HUES6 (cell line): ENCODE measurements around the gene SLC22A23.

Experiments
- H3K27ac ChIP-seq: 2 replicates; pipeline ENCODE4 v1.7.0; 2013; ENCODE audit warnings: low read depth, mild to moderate bottlenecking, low read length, inconsistent platforms
- H3K27me3 ChIP-seq: 2 replicates; pipeline ENCODE4 v1.6.1; 2013; ENCODE audit warnings: low read length; ENCODE audit not compliant: control insufficient read depth, insufficient read depth
- H3K36me3 ChIP-seq: 2 replicates; pipeline ENCODE4 v1.6.1; 2013; ENCODE audit warnings: low read length; ENCODE audit not compliant: control insufficient read depth, insufficient read depth
- H3K4me1 ChIP-seq: 2 replicates; pipeline ENCODE4 v1.6.1; 2013; ENCODE audit warnings: low read length; ENCODE audit not compliant: control insufficient read depth, insufficient read depth
- H3K4me3 ChIP-seq: 2 replicates; pipeline ENCODE4 v1.5.1; 2013; ENCODE audit warnings: low read depth, low read length
- H3K9ac ChIP-seq: one replicate; pipeline ENCODE4 v1.6.1; 2013; ENCODE audit warnings: mild to moderate bottlenecking, low read length
- H3K9me3 ChIP-seq: 2 replicates; pipeline ENCODE4 v1.6.1; 2013; ENCODE audit warnings: low read depth, low read length; ENCODE audit not compliant: control insufficient read depth, insufficient read depth

The SLC22A23 gene

DNA sequence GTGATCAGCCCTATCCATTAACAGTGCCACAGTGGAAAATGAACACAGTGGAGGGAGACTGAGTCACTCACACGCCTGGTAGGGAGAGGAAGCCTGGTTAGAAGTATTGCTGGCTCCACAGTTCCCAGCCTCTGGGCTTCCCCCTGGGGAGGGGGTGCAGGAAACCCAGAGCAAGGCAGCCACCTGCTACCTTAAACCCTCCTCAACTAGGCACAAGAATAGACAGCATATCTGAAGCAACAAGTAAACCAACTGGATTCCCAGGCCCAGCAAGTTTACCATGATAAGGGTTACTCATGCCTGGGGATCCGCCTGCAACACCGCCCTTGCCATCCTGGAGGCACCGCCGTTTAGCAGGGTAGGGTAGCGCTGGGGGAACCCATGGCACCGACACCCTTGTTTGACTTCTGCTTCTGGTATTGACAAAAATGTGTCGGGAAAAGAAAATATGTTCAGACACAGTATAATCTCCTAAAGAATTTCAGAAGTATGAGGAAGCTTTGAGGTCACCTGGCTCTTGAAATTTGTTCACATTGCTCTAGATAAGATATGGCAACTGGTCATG lies 38.3 kb downstream of the SLC22A23 start:
- no peak overlapping the region for H3K4me3 ChIP-seq
- H3K4me1 ChIP-seq = peaks cover 83% of the 10 kb centered on the region
- H3K9me3 ChIP-seq = no peaks in the 10 kb centered on the region
- no peak overlapping the region for H3K9ac ChIP-seq
- H3K36me3 ChIP-seq = no peaks in the 10 kb centered on the region
- no peaks in the 10 kb centered on the region for H3K27me3 ChIP-seq
- no peak overlapping the region for H3K27ac ChIP-seq

DNA sequence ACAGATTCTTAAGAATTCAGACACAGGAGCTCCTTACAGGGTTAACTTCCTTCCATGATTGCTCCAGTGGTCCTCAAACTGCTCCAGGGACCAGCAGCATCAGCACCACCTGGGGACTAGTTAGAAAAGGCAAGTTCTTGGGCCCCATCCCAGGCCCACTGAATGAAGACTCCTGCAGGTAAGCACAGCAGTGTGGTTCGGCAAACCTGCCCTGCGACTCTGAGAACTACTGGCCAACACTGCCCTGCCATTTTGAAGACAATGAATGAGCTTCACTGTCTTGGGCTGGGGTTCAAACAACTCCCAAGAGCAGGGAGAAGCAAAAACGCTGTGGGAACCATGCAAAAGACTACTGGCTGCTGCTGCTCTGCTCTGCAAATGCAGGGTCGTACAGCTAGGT lies 39.4 kb downstream of the SLC22A23 start:
- peaks cover 72% of the 10 kb centered on the region for H3K4me1 ChIP-seq
- H3K27ac ChIP-seq = no peak overlapping the region
- H3K9ac ChIP-seq = no peak overlapping the region
- H3K27me3 ChIP-seq = no peaks in the 10 kb centered on the region
- H3K9me3 ChIP-seq = peaks cover 5% of the 10 kb centered on the region; the same call in 1 of the 2 replicates
- no peak overlapping the region for H3K4me3 ChIP-seq
- H3K36me3 ChIP-seq = peaks cover 6% of the 10 kb centered on the region

DNA sequence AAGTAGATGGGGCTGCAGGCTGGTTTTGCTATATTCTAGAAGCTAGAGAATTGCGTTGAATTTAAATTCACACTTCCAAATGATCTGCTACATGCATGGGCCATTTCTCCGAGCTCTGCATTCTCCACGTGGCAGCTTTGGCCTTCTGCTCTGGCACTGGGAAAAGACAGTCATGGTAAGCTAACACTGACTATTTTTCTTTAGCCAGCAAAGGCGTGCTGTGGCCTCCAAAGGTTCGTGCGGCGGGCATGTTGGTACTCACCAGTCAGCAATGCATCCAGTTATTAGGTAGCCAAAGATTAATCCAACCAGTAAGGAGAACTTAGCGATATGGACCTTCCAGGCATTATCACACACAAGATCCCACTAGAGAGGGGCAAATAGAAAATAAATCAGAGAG lies 41.4 kb downstream of the SLC22A23 start:
- Histone ChIP-seq H3K36me3 (peaks cover 13% of the 10 kb centered on the region), H3K27ac (no peak overlapping the region), H3K4me1 (peaks cover 56% of the 10 kb centered on the region), H3K4me3 (no peak overlapping the region), H3K9me3 (peaks cover 8% of the 10 kb centered on the region; the same call in 1 of the 2 replicates), H3K9ac (no peak overlapping the region), H3K27me3 (no peaks in the 10 kb centered on the region)

DNA sequence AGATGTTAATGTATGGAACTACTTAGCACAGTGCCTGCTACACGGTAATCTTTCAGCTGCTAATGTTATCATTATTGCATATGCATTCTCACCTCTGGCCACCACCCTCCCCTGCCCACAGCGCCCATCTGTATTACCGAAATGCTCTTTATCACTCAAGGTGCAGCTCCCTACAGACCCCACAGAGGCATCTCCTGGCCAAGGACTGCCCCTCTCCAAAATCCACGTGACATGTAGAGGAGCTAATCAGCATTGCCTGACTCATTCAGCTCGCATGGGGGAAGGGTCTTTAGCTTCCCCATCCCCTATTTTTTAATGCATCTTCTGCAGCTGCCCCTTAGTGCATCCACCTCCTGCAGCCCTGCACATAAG lies 41.8 kb downstream of the SLC22A23 start:
- Histone ChIP-seq H3K9ac (no peak overlapping the region), H3K27me3 (no peaks in the 10 kb centered on the region), H3K4me1 (peaks cover 58% of the 10 kb centered on the region), H3K27ac (no peak overlapping the region), H3K9me3 (peaks cover 8% of the 10 kb centered on the region; the same call in 1 of the 2 replicates), H3K36me3 (peaks cover 13% of the 10 kb centered on the region), H3K4me3 (no peak overlapping the region)

DNA sequence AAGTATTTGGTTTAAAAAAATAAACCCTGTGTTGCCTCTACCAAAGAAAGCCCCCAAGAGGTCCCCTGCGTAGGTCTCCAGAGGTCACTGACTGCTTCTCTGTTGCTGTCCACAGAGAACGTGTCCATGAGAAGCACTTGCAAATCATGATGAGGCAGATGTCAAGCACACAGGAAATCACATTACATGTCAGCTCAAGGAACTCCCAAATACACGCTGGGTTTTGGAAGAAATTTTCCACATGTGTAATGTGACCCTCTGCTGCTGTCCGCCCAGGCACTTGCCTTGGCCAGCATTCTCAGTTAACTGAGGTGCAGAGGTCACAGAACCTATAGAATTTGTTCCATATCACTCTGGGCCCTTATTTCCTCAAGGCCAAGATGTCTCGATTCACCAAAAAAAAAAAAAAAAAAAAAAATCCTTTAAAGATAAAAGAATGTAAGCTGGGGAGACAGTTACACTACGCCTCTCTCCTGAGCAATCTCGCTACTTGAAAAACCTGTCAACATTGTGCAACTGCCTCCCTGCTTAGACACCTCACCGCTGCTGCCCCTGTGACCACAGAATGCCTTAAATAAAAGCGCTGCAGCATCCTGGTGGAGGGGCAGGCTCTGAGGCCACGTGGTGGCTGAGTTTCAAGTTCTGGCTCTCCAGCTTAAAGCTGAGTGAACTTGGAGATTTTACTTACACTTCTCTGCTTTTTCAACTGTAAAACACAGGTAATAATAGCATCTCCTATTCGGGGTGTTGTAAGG lies 42.3 kb downstream of the SLC22A23 start:
- Histone ChIP-seq H3K9ac (no peak overlapping the region), H3K4me3 (no peak overlapping the region), H3K27me3 (no peaks in the 10 kb centered on the region), H3K27ac (no peak overlapping the region), H3K36me3 (peaks cover 13% of the 10 kb centered on the region), H3K4me1 (peaks cover 58% of the 10 kb centered on the region), H3K9me3 (peaks cover 8% of the 10 kb centered on the region; the same call in 1 of the 2 replicates)

DNA sequence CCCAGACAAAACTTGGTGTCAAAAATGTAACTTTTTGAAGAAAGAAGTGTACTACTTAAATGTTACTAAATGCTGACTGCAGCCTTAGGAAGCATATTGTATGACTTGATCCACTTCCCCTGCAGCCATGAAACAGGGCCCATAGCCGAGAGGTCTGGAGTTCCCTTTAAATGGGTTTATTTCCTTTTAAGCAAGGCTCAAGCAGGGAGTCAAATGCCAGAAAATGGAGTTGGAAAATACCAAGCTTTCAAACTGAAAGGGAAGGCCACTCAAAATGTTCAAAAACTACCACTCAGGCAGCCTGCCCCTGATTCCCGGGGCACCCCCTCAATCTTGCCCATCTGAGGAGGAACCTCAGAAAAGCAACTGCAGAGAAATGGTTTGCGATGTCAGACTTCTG lies 43.3 kb downstream of the SLC22A23 start:
- H3K4me3 ChIP-seq = no peak overlapping the region
- peaks cover 8% of the 10 kb centered on the region; the same call in 1 of the 2 replicates for H3K9me3 ChIP-seq
- no peaks in the 10 kb centered on the region for H3K27me3 ChIP-seq
- no peak overlapping the region for H3K27ac ChIP-seq
- H3K4me1 ChIP-seq = peaks cover 60% of the 10 kb centered on the region
- no peak overlapping the region for H3K9ac ChIP-seq
- H3K36me3 ChIP-seq = peaks cover 13% of the 10 kb centered on the region

DNA sequence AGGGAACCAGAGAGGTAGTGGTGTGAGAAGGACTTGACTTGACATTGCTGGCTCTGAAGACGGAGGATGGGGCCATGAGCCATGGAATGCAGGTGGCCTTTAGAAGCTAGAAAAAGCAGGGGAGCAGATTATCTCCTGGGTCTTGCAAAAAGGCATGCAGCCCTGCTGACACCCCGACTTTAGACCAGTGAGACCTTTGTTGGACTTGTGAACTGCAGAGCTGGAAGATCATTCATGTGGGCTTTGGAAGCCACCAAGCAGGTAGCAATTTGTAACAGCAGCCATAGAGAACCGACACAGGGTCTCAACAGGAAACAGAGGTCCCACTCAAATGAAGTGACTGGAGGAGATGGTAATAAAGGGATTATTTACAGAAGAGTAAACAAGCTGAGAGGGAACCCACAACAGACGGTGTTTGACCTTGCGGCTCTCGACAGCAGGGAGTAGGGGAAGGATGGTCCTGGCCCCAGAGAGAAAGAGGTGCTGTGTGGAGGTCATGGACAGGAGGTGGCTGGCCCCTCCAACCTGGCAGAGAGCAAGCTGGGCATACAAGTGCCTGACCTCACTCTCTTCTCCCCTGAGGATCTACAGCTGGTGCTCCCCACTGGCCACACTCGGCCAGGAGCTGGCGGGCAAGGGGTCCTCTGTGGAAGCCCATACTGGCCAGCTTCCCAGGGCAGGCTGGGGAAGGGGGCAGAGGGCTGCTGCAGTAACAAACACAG lies 43.9 kb downstream of the SLC22A23 start:
- Histone ChIP-seq H3K9me3 (peaks cover 8% of the 10 kb centered on the region; the same call in 1 of the 2 replicates), H3K36me3 (peaks cover 16% of the 10 kb centered on the region), H3K9ac (no peak overlapping the region), H3K4me1 (peaks cover 59% of the 10 kb centered on the region), H3K4me3 (no peak overlapping the region), H3K27ac (no peak overlapping the region), H3K27me3 (no peaks in the 10 kb centered on the region)

DNA sequence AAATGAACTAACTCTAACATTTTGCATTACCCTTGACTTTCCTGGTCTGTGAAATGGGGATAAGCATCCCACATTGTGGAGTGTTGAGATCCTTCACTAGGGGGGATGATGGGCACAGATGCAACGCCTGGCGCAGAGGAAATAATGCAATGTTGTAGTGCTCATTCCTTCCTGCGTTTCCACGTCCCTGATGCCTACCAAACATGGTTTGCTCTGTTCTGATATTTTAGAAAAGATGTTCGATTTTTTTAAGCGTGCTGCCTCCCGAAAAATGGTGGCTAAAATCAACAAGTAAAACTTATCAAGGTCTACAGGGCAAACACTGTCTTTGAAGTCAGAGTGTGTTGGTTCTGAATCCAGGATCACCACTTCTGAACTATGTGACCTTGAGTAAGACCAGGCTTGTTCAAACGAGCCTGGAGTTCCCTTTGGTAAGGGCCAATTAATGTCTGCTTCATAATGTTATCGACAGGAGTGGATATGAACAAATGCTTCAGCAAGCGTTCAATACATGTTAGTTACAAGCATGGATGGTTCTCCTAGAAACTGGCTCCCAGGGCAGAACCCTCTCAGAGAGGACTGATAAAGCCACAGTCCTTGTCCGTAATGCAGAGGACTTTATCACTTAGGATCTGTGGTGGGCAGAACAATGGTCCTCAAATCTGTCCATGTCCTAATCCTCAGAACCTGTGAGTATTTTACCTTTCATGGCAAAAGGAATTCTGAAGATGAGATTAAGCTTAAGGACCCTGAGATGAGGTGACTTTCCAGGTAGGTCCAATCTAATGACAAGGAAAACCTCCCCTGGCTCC lies 44.7 kb downstream of the SLC22A23 start:
- Histone ChIP-seq H3K27ac (no peak overlapping the region), H3K27me3 (no peaks in the 10 kb centered on the region), H3K36me3 (peaks cover 16% of the 10 kb centered on the region), H3K9ac (no peak overlapping the region), H3K9me3 (peaks cover 8% of the 10 kb centered on the region; the same call in 1 of the 2 replicates), H3K4me3 (no peak overlapping the region), H3K4me1 (peaks cover 51% of the 10 kb centered on the region)

DNA sequence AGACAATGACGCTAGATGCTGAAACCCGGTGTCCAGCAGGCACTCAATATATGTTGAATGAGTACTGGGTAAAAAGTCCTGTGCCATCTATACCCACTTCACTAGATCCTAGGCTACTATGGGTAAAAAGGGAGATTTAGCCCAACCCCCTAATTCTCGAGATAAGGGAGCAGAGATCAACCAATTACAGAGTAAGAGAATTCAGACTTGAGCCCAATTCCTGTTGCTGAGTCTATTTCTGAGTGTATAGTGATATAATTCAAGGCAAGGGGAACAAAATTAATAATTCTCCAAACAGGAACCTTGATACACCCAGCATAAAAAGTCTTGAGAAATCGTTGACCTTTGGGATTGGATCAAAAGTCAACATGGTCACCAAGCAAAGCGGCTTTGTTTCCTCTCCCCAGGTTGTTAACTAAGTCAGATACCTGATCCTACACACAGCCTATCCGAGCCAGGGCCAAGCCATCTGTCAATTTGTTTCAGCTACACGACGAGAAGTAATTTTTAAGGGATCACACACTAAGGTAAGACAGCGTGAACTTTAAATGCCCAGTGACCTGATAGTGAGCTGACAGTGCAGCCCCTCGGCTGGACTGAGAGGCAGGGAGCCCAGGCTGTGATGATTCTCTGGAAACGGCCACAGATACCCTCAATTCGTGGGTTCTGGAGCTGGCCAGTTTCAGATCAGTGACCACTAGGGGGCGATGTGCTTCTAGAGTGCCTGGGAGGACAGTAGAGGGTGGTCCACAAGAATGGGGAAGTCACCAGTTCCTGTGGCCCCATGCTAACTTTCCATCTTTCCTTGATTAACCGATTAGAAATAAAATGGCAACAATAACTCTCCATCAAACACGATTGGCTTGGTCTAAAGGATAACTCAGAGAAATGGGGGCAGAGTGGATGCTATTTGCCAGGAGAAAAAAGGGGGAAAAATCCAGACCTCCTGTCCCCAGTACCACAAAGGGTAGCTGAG lies 46.2 kb downstream of the SLC22A23 start:
- Histone ChIP-seq H3K27ac (no peak overlapping the region), H3K9ac (no peak overlapping the region), H3K4me1 (peaks cover 42% of the 10 kb centered on the region), H3K36me3 (peaks cover 16% of the 10 kb centered on the region), H3K9me3 (peaks cover 8% of the 10 kb centered on the region; the same call in 1 of the 2 replicates), H3K27me3 (no peaks in the 10 kb centered on the region), H3K4me3 (no peak overlapping the region)
